Measurements from ENCODE around the gene KRTAP10-9.

KRTAP10-9 gene

GRCh38 chr21:44670642-44671432, 43.9 kb downstream of the KRTAP10-9 start:
- TF ChIP-seq, protein P1, sequence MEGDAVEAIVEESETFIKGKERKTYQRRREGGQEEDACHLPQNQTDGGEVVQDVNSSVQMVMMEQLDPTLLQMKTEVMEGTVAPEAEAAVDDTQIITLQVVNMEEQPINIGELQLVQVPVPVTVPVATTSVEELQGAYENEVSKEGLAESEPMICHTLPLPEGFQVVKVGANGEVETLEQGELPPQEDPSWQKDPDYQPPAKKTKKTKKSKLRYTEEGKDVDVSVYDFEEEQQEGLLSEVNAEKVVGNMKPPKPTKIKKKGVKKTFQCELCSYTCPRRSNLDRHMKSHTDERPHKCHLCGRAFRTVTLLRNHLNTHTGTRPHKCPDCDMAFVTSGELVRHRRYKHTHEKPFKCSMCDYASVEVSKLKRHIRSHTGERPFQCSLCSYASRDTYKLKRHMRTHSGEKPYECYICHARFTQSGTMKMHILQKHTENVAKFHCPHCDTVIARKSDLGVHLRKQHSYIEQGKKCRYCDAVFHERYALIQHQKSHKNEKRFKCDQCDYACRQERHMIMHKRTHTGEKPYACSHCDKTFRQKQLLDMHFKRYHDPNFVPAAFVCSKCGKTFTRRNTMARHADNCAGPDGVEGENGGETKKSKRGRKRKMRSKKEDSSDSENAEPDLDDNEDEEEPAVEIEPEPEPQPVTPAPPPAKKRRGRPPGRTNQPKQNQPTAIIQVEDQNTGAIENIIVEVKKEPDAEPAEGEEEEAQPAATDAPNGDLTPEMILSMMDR (IDR thresholded peaks at IDR 0.05; ENCODE audit: low read depth, low read length, missing control alignments): no peak
- H3K27ac ChIP-seq: no peak overlapping the region
- H3K4me3 ChIP-seq (ENCODE audit: low read depth, low read length): no peak overlapping the region
- no peak for DNase-seq
- H3K36me3 ChIP-seq (replicated peaks): no peaks in the 10 kb centered on the region
- H3K27me3 ChIP-seq (replicated peaks): no peaks in the 10 kb centered on the region
- in situ Hi-C loops (cut with HindIII; ENCODE audit: low pct_ligation_motif_present, low sequenced_read_pairs): no loop called here

DNA sequence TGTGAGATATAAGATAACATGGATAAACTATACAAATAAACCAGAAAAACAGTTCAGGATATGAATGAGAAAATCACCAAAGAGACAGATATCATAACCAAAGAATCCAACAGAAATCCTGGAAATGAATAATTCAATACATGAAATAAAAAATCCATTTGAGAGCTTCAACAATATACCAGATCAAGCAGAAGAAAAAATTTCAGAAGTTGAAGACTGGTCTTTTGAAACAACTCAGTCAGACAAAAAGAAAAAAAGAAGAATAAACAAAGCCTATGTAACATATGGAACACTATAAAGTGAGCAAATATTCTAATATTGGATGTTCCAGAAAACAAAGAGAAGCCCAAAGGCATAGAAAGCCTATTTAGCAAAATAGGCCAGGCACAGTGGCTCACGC, 45.0 kb downstream of the KRTAP10-9 start:
- Histone ChIP-seq H3K27me3 (replicated peaks) (no peaks in the 10 kb centered on the region), H3K27ac (no peak overlapping the region), H3K4me3 (ENCODE audit: low read depth, low read length) (no peak overlapping the region), H3K36me3 (replicated peaks) (no peaks in the 10 kb centered on the region)
- TF ChIP-seq, protein P1 (IDR thresholded peaks at IDR 0.05; ENCODE audit: low read depth, low read length, missing control alignments): no peak
- in situ Hi-C loops (cut with HindIII; ENCODE audit: low pct_ligation_motif_present, low sequenced_read_pairs): no loop called here
- no peak for DNase-seq

DNA sequence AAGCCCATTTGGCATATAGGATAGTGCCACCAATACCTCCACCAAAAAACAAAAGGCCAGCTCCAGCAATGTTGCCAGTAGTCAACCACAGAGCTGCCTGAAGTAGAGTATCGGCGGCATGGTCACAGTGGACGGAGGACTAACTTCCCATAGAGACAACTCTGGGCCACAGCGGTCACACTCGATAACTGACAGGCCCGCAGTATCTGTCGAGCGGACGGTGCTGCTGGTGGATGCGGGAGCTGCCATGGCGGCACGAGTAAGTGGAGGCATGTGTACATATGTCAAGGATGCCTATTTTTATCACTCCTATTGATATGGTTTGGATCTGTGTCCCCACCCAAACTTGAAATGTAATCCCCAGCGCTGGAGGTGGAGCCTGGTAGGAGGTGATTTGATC, 51.0 kb downstream of the KRTAP10-9 start:
- TF ChIP-seq, protein P1 (IDR thresholded peaks at IDR 0.05; ENCODE audit: low read depth, low read length, missing control alignments): no peak
- H3K36me3 ChIP-seq (replicated peaks): no peaks in the 10 kb centered on the region
- H3K27ac ChIP-seq: no peak overlapping the region
- no peak for DNase-seq
- H3K4me3 ChIP-seq (ENCODE audit: low read depth, low read length): no peak overlapping the region
- in situ Hi-C loops (cut with HindIII; ENCODE audit: low pct_ligation_motif_present, low sequenced_read_pairs): no loop called here
- H3K27me3 ChIP-seq (replicated peaks): no peaks in the 10 kb centered on the region
